ENCODE data around the gene NPRL2.

The NPRL2 gene

GRCh38 chr3:50373146-50374051, 22.8 kb upstream of the NPRL2 start:
- peak; percentile 66 for DNase-seq

- peak; percentile 49 for DNase-seq
Observed at GRCh38 chr3:50372349-50372748, 21.8 kb upstream of the NPRL2 start.

- DNase-seq = peak; percentile 58
Observed at GRCh38 chr3:50371133-50371685, 20.6 kb upstream of the NPRL2 start.

GRCh38 chr3:50370594-50370993, 20.0 kb upstream of the NPRL2 start:
- peak; percentile 50 for DNase-seq

GRCh38 chr3:50369012-50369670, 18.6 kb upstream of the NPRL2 start:
- DNase-seq = no peak

- DNase-seq = no peak
Observed at GRCh38 chr3:50365842-50366220, 15.3 kb upstream of the NPRL2 start.

GRCh38 chr3:50365080-50365841, 14.7 kb upstream of the NPRL2 start:
- DNase-seq = peak; percentile 81

- DNase-seq = peak; percentile 75
Observed at GRCh38 chr3:50364573-50365079, 14.1 kb upstream of the NPRL2 start.

- DNase-seq = no peak
Observed at GRCh38 chr3:50359760-50360110, 9.2 kb upstream of the NPRL2 start.

- DNase-seq = peak; percentile 95
Observed at GRCh38 chr3:50358911-50359759, 8.6 kb upstream of the NPRL2 start, which contains the start of gene TMEM115. TSS of gene TMEM115 (minus strand) at chr3:50359521. CDS start at chr3:50359063, 458 bp downstream.

GRCh38 chr3:50358355-50358910, 7.9 kb upstream of the NPRL2 start:
- DNase-seq = no peak

- no peak for DNase-seq
Observed at GRCh38 chr3:50357481-50357880, 6.9 kb upstream of the NPRL2 start.

GRCh38 chr3:50356553-50356952, 6.0 kb upstream of the NPRL2 start:
- DNase-seq = no peak

- no peak for DNase-seq
Observed at GRCh38 chr3:50355829-50356552, 5.4 kb upstream of the NPRL2 start.

GRCh38 chr3:50354850-50355249, 4.3 kb upstream of the NPRL2 start:
- no peak for DNase-seq

- DNase-seq = no peak
Observed at GRCh38 chr3:50354186-50354764, 3.7 kb upstream of the NPRL2 start.

GRCh38 chr3:50353245-50354004, 2.9 kb upstream of the NPRL2 start:
- no peak for DNase-seq

GRCh38 chr3:50352781-50353180, 2.2 kb upstream of the NPRL2 start:
- DNase-seq = no peak

- DNase-seq = no peak
Observed at GRCh38 chr3:50351323-50351697, 735 bp upstream of the NPRL2 start.

- no peak for DNase-seq
Observed at GRCh38 chr3:50350213-50350526, 405 bp downstream of the NPRL2 start.

Measured in retina (tissue), 1 donor.